HG02981 (cell line): Measurements from ENCODE around the gene TRIM44.
"Not testable (repeated sequence)": the region's sequence is repeated elsewhere in the genome, so short reads cannot be mapped to it uniquely, and the experiment has no call there.

Source experiments
- ATAC-seq: cut with Tn5 transposase; IDR thresholded peaks from one replicate; pipeline ENCODE4 v1.9.1; 2021; ENCODE audit warnings: mild to moderate bottlenecking, moderate library complexity; ENCODE audit not compliant: unreplicated experiment

Gene TRIM44

DNA sequence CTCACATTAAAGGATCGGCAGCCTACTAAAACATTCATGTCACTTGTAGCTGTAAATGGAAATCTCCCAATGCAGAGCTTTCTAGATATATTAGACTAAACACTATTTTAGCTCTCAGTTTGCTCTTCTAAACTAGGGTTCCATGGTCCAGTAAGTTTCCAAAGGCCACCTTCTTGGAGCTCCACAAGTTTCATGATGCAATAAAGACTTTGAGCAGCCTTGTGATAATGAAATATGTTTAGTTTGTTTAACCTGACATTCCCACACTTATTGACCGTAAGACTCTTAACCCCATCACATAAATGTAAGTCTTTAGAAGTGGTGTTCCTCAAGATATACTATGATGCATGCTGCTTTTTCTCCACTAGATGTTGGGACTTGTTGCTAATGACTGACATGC, 87.7 kb downstream of the TRIM44 start:
- no peak for ATAC-seq

DNA sequence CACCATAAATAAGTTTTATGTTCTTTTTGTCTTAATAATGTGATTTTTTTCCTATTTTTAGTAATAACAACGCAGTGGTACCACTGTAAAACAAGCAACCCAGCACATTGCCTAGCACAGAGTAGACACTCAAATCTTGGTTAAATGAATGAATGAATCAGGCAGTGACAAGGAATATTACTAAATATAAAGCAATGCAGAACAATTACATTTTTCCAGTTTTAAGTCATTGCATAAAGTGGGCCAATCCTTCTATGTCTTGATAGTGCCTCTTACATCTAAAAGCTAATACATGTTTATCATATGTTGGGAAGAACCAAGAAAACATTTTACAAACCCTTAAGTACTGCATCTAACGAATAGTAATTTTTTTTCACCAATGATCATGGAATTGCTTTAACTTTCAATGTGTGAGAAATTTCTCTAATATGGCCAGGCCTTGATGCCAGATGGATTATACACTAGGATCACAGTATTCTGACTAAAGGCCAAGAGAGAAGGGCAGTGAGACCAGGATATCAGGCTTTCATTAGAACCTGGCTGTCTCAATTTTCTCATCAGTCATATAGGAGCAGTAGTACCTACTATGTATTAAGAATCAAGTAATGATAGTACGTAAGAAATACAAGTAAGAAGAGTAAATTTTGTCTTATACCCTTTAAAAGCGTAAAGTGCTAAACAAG, 88.5 kb downstream of the TRIM44 start:
- no peak for ATAC-seq

DNA sequence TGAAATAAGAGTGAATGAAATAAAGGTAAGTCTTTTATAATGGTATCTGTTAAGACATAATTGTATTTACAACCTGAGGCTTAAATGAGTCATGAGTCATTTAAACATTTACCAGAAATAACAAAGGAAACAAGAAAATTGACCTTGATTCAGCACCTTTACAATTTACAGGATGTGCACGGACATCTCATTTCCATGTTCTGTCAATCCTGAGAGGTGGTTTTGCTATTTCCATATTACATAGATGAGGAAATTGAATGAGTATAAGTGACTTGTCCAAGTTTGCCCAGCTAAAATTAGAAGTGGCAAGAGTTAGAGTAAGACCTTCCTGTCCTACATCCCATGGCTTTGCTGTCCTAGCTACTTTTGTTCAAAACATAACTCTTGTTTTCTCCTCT, 89.1 kb downstream of the TRIM44 start:
- ATAC-seq: no peak

DNA sequence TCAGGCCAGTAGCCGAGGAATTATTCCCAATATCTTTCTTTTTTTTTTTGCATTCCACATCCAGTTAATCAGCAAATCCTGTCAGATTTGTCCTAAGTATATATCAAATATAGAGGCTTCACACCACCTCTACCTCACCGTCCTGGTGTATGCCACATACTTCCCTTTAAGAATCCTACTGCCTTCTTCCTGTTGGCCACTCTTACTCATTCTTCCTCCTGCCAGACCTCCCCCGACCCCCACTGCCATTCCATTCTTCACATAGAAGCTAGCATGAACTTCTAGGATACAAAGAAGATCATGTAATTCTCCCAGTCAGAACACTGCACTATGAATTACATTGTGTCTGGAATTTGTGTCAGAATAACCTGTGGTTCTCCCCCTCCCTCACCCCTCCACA, 89.5 kb downstream of the TRIM44 start:
- no peak for ATAC-seq

DNA sequence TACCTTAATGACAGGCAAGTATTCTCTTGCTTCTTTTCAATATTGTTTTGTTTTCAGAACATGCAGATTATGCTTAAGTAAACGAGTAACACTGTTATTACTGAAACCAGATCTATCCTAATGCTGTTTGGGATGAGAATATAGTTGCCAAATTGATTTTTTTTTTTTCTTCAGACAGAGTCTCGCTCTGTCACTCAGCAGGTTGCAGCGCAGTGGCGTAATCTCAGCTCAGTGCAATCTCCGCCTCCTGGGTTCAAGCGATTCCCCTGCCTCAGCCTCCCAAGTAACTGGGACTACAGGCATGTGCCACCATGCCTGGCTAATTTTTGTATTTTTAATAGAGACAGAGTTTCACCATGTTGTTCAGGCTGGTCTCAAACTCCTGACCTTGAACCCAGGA, 91.0 kb downstream of the TRIM44 start:
- ATAC-seq: not testable (repeated sequence)

DNA sequence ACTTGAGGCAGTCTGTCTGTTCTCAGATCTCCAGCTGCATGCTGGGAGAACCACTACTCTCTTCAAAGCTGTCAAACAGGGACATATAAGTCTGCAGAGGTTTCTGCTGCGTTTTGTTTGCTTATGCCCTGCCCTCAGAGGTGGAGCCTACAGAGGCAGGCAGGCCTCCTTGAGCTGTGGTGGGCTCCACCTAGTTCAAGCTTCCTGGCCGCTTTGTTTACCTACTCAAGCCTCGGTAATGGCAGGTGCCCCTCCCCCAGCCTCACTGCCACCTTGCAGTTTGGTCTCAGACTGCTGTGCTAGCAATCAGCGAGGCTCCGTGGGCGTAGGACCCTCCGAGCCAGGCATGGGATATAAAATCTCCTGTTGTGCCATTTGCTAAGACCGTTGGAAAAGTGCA, 97.4 kb downstream of the TRIM44 start:
- ATAC-seq: not testable (repeated sequence)

DNA sequence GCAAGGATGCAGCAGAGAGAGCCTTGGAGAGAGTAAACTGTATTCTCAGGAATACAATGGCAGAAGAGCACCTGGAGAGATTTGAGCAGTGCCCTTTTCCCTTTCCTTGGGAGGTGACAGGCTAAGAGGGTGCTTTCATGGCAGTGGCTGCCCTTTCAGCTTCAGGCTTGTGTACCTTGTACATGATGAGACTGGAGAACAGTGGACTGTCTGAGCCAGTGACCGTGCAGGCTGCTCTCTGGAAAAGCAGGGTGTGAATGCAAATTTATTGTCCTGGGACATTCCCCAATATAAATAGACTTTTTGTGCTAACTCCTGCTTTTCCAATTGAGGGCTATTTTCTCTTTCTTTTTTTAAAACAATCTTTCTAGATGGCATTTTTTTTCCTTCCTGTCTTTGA, 99.3 kb downstream of the TRIM44 start:
- no peak for ATAC-seq

DNA sequence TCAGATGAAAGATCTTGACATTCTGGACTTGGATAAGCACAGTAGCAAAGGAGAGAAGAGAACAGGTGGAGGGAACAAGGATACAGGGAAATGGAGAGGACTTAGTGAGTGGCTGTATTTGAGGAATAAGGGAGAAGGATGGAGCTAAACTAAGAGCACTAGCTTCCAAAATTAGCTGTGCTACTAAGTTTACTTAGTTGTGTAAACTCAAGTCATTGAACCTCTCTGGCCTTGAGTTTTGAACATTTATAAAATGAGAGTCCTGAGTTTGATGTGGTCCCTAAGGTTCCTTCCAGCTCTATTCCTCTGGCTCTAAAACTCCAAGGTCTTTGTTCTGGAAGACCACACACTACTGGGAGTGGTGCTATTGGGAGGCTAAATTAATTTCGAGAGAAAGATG, 100.7 kb downstream of the TRIM44 start:
- ATAC-seq: no peak

DNA sequence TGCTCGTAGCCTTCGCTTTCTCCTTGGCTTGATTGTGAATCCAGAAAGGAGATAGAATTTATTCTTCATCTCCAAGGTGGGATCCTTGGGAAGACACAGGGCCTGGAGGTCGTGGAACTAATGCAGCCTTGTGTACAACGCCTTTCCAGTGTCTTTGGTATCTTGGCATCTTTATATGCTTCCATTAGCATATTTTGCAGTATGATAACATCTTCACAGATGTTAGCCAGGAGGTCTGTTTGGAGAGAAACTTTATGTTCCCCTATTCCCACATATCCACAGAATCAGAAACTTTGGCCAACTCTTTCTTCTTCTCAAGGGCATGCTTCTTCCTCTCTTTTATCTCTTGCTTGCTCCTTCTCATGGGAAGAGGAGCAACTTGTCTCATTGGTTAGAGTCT, 101.2 kb downstream of the TRIM44 start:
- ATAC-seq: no peak

DNA sequence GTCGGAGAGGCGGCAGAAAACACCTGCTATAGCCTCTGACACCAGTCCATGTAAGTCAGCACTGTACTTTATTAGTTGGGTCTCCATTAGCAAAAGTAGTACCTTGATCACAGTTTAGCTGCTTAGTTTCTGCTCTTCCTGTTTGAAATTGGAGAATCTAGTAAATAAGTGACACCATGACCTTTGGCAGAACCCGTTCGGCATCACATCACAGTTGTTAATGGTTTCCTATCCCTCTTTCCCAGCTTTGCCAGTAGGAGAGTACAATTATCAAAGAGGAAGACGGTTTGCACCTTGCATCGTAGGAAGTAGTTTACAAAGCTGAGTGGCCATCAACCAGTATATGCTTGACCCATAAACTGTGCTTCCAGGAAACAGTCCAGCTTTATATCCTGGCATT, 101.8 kb downstream of the TRIM44 start:
- ATAC-seq: no peak

DNA sequence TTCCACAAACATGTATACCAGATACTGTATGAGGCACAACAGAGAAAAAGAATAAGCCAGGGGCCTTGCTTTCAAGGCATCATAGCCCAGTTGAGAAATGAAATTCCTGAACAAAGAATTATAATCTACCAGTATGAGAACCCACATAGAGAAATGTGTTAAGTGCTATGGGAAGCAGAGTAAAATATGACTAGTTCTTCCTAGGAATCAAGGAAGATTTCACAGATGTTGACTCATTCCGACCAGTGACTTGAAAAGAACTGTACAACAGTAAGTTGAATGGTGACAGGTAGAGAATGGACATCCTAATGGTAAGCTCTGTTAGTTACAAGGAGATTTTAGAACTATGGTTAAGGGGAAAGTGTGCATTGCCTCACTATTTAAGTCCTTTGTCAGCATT, 102.6 kb downstream of the TRIM44 start:
- no peak for ATAC-seq

DNA sequence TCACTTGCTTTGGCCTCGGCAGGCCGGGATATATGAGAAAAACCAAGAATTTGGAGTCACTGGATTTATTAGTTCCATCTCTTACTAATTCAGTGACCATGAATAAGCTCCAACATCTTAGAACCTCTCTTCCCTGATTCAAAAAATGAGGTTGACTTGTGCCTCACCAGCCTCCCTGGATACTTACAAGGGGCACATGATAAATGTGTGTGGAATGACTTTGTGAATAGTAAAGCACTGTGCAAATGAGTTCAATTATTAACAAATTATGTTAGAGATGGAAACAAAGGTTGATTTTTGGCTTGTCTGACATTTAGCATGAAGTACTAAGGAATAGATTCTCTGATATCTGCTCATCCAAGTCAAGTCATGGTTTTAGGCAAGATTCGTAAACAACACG, 104.1 kb downstream of the TRIM44 start:
- ATAC-seq: no peak

DNA sequence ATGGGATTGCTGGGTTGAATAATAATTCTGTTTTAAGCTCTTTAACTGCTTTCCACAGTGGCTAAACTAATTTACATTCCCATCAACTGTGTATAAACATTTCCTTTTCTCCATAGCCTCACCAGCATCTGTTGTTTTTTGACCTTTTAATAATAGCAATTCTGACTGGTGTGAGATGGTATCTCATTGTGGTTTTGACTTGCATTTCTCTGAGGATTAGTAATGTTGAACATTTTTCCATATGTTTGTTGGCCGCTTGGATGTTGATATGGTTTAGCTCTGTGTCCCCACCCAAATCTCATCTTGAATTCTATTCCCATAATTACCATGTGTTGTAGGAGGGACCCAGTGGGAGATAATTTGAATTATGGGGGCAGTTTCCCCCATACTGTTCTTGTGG, 107.8 kb downstream of the TRIM44 start:
- ATAC-seq: not testable (repeated sequence)

DNA sequence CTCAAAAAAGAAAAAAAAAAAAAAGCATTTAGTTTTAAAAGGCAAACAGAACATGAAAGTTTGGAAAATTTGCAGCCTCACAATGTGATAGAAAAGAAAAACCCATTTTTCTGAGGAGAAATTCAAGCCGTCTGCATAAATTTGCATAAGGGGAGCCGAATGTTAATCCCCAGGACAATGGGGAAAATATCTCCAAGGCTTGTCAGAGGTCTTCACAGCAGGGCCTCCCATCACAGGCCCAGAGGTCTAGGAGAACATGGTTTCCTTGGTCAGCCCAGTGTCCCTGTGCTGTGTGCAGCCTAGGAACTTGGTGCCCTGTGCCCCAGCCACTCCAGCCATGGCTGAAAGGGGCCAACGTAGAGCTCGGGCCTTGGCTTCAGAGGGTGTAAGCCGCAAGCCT, 109.1 kb downstream of the TRIM44 start:
- ATAC-seq: no peak

DNA sequence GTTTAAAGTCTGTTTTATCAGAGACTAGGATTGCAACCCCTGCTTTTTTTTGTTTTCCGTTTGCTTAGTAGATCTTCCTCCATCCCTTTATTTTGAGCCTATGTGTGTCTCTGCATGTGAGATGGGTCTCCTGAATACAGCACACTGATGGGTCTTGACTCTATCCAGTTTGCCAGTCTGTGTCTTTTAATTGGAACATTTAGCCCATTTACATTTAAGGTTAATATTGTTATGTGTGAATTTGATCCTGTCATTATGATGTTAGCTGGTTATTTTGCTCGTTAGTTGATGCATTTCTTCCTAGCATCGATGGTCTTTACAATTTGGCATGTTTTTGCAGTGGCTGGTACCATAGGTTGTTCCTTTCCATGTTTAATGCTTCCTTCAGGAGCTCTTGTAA, 114.7 kb downstream of the TRIM44 start:
- ATAC-seq: not testable (repeated sequence)

DNA sequence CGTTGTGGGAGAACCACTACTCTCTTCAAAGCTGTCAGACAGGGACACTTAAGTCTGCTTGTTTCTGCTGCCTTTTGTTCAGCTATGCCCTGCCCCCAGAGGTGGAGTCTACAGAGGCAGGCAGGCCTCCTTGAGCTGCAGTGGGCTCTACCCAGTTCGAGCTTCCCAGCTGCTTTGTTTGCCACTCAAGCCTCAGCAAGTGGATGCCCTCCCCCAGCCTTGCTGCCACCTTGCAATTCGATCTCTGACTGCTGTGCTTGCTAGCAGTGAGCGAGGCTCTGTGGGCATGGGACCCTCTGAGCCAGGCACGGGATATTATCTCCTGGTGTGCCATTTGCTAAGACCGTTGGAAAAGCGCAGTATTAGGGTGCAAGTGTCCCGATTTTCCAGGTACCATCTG, 116.4 kb downstream of the TRIM44 start:
- ATAC-seq: not testable (repeated sequence)

DNA sequence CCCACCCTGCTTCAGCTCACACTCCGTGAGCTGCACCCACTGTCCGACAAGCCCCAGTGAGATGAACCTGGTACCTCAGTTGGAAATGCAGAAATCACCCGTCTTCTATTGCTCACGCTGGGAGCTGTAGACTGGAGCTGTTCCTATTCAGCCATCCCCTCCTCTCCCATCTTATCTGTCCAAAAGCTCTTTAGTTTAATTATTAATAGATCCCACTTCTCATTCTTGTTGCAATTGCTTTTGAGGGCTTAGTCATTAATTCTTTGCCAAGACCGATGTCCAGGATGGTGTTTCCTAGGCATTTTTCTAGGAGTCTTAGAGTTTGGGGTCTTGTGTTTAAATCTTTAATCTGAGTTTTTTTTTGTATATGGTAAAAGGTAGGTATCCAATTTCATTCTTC, 116.8 kb downstream of the TRIM44 start:
- no peak for ATAC-seq

DNA sequence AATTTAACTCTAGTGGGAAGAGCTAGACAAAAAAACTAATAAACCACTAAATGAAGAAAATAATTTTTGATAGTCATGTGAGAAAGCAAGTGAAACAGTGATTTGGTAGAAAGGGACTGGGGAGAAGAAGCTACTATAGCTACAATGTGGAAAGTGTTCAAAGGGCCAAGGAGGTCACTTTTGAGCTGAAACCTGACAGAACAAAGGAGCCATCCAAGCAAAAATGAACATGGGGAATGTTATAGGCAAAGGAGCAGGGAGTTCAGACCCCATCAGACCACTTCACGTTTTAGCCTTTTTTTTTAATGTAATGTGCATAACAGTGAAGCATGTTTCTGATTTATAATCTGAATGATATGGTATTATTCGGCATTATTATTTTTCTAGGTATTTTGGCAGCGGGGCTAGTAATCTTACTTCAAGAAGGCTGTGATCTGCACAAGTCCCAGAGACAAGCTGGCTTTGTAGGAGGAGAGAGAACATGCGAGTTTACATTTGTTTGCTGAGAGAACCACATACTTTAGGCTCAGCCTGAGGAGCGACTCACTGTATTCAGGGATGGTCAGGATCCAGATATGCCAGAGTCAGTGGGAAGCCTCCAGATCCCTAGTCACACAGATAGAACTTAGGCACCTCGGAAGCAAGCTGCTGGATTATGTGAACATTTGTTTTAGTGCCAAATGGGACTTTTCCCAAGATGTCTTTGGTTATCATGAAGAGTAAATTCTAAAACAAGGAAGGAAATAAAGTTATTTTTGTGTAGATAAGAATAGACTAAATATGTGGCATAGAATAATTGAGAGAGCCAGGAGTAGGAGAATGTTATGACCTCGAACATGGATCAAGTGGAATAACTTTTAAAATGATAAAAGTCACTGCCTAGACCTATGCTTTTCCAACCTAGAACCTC, 118.6 kb downstream of the TRIM44 start:
- ATAC-seq: no peak

DNA sequence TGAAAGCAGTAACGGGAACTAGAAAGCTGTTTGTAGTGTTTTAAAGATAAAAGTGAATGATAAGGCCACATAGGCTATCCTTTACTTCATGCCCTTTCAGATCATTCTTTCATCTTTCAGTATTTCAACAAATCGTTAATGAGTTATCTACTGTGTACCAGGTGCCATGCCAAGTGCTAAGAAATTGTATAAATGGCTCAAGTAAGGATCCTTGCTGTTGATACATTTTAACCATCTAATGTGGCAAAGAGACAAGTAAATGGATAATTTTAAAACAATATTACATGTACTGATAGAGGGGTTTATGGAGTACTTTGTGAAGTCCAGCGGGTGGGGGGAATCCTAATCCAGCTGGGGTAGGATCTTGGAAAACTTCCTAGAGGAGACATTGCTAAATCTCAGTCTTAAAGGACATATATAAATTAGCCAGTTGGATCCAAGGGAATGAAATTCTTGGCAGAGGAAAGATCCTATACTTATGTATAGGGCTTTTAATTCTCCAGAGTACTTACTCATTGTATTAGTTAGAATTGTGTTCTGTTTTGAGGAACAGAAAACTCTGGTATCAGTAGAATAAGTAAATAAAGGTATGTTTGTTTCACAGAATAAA, 119.4 kb downstream of the TRIM44 start:
- no peak for ATAC-seq

DNA sequence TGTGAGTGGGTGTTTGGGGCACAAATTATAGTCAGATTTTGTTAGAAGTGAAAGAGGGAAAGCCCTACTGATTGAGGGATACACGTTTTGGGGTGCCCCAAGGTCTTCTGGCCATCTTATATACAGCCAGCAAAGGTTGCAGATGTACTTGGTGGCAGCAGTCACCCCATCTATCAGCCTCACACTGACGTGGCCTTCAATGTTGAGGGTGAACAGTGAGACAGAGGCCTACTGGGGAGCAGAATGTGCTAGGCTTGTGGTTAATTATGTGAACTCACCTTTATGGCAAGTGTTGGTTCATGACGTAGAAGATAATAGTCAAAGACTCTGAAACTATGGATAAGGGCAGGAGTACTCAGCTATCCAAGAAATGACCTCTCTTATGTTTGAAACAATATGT, 121.2 kb downstream of the TRIM44 start:
- ATAC-seq: no peak

DNA sequence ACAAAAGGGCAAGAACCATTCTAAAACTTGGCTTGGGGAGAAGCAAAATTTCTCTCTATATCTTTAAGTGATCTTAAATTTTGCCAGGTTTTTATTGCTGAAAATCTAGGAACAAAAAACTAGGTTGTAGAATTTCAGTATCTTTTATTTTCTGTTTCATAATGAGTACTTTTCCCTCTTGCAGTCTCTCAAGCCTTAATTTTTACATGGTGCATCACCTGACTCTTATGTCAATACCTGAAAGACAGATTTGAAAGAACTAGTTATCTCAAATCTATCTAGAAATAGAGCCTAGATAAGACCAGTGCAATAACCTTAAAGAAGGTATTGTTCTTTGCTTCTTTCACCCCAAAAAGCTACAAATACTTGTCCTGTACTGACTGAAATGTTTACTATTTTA, 122.1 kb downstream of the TRIM44 start:
- ATAC-seq: no peak
